Stimulated activated CD4-positive, alpha-beta T cell treated with anti-CD3 and anti-CD28 coated beads, Interleukin-4, amount 100 ng/mL, for 4 hours (primary cell): Measurements from ENCODE around the gene PSMA5.
"Not testable (repeated sequence)": the region's sequence is repeated elsewhere in the genome, so short reads cannot be mapped to it uniquely, and the experiment has no call there.

ENCODE experiments used
- DNase-seq, 2 experiments: peaks; one replicate each; pipeline ENCODE4 v3.0.0-alpha.2; 2020

Gene PSMA5

DNA sequence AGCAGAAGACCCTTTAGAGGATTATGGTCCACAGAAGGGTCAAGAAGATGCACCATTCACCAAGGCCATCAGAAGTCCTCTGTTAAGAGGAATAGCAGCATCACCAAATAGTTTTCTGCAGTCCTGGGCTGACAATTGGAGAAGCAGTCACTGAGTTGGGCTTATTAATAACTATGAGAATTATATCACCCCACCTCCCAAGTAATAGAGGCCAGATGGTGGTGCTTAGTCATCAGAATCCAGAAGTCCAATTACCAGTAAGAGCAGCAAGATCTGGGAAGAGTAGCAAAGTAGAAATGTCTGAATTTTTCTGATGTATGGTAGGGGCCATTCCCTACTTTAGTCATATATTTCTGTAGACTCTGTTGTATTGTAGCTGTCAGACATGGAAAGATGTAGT, 6.1 kb upstream of the PSMA5 start:
- DNase-seq = no peak

DNA sequence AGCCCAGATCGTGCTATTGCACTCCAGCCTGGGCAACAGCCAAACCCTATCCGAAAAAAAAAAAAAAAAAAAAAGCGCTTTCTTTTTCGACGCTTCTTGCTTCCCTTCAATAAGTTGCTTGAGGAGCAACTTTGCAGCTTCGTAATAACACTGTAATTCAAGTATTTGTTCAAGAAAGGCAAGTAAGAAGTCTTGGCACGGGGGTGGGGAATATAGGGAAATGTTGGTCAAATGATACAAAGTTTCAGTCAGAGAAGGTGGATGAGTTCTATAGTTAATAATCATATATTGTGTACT, 871 bp upstream of the PSMA5 start:
- DNase-seq = no peak

DNA sequence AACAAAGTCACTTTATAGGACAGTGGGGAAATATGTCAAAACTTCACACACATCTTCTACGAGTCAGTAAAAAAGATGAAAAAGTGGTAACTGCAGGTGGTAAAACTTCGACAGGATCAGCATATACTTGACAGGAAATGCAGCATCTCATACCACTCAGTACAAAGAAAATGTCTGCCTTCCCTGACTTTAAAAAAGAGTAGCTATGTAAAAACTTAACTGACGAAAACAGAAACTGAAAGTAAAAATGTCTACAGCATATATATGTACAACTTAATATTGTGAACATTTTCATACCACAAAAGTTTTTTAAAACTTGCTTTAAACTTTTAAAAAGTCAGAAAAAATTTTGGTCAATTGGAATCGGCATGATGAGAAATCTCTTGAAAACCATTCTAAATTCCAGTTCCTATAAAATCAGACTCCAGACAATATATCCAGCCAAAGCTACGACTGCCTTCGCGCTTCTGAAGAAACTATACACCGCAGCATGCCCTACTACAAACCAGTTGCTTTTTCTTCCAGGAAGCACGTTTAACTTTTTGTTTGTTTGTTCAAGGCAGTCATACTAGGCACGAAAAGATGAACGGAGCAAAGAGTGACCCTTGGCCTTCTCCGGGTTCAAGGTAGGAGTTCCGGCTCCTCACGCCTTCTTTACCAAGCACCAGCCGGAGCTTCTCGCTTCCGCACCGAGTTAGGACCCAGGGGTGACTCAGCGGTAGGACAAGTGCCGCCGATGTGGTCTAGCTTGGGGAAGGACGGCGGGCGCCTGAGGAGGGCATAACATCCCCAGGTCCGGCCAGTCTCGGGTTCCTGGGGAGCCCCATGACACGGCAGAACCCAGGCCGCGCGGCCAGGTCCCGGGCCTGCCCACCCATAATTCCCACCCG, 612 bp downstream of the PSMA5 start:
- peak in 1 of 2 experiments; percentile 58 for DNase-seq

DNA sequence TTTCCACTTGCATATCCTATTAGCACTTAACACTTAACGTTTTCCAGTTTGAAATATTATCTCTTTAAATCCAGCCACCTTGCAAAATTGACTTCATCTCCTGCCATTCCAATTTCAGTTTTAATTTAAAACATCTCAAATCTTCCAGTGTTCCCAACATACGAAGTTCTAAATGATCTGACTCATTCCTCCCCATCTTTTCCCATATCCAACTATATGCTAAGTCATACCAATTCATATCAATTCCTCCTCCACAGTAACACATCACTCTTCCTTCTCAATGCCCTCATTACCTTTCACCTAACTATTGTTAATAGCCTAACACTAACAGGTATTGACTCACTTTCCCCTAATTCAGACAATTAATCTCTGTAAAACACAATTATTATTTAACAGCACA, 2.8 kb downstream of the PSMA5 start:
- DNase-seq = no peak

DNA sequence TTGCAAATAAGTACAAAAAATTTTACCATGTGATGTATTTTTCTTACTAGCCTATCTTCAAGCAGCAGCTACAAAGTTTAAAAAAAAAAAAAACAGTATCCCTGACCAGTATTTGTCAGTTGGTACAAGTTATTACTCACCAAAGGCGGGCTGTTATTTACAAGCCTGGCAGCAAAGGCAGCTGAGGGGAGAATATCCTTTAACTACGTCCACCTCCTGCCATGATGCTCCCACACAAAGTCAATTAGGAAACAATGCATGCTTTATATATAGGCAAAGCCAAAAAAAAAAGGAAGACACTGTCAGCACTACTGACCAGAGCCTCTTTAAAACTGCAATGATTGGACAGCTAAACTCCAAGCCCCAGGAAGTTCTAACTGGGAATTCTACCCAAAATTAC, 13.7 kb downstream of the PSMA5 start:
- DNase-seq = no peak

DNA sequence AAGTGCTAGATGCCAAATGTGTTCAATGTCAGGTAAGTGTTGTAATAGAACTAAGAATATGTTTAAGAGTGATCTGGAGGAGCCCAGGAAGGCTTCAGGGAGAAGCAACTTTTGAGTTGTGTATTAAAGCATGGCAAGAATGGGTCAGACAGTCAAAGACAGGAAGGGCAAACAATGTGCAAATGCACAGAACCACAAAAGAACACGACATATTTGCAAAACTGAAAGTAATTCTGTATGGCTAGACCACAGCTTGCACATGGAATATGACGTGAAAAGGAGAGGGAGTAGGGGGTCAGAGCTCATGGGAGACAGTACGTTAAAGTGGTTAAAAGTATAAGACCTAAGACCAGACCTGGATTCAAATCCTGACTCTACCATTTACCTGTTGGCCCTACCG, 21.4 kb downstream of the PSMA5 start:
- DNase-seq = no peak

DNA sequence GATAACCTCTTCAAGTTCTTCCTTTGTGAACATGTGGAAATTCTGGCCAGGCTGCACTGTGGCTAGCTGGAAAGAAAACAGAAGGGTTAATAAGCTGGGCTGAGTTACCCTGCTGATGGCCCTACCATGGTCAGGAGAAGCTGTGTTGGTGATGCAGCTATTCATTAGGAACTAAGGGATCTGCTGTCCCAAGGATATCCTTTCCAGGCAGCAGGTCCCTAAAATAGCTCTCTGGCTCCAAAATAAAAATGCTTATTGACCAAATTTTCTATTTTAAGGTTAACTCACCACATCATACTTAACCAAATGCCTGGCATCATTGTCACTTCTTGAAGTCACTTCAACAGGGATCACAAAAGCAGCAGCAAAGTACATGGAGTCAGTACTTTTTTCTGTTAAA, 24.2 kb downstream of the PSMA5 start:
- DNase-seq = no peak

DNA sequence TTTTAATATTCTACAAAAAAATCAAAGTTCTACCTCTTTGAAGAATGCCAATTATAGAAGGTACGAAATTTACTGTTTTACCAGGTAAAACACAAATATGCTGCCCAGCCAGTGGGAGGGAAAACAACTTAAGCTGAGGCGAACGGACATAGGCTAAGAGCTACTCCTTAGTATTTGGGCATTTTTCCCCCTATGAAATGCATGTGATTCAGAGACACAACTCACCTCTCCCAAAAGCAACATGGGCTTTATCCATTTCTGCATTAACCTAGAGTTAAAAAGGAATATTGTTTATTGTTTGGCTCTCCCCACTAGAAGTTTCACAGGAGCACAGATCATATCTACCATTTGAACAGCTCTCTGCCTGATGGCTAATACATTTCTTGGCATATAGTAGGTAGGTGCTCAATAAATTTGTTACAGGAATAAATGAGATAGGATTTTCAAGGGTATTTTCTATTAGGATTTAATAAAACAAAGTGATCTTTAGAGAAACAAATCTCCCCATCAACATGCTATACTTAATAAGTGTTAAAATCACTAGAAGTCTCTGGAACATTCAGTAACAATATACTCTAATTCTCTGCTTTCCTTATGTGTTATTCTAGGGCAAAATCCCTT, 26.1 kb downstream of the PSMA5 start:
- no peak for DNase-seq

DNA sequence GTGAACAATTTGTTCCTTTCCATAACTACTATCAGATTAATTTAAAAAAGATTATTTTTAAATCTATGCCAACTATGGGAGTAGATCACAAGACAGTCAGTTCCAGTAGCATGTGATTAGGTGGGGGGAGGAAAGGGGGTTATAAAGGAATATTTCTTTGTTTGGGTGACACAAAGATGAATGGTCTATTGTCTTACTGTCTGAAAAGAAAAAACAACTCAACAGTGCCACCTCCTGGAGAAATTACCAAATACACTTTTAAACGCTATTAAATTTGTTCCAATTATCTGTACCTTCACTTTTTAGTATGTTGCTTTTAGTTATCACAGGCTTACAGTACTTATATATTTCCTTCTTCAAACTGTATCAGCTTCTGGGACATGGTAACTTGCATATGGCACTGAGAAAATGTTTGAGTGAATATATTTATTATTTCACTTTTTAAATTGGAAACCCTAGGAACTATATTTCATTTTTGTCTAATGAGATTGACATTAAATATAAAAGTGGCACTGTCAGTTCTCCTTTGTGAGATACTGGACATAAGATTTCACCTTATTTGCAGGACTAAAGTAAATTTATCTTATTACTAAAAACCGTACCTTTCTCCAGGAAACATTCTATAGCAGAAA, 26.8 kb downstream of the PSMA5 start:
- DNase-seq = no peak

DNA sequence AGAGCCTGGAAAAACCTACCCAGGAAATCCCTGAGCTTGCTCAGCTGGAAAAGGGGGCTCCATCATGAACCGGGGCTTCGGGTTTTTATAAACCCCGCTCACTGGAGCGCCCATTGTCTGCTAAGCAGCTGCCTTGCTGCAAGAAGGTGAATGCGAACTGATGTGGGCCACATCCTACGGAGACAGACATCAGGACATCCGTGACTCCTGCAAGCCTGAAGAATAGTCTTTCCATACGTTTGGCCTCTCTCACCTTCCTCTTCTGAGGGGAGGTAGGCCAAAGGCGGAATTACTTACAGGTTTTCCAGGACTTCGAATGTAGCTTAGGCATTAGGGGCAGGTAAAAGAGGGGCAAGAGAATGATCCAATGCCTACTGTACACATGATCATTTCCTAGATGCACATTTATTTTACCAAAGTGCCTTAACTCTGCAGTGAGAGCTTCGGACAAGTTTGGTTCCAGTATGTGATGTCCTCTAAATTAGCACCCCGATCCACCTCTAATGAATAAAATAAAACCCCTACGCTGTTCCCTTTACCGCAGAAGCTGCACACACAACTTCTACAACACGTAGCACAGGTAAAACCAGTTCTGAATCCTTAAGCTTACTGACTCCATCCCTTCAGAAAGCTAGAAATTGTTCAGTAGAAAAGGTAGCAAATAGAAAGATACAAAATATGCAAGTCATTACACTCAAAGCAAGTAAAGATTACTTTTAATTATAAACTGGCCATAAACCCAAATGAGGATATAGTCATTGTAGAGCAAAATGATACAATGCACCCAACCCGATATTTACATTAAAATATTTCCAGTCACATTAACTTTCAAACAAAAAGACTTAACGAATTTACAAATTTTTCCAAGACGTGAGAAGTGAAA, 27.7 kb downstream of the PSMA5 start:
- DNase-seq = no peak

DNA sequence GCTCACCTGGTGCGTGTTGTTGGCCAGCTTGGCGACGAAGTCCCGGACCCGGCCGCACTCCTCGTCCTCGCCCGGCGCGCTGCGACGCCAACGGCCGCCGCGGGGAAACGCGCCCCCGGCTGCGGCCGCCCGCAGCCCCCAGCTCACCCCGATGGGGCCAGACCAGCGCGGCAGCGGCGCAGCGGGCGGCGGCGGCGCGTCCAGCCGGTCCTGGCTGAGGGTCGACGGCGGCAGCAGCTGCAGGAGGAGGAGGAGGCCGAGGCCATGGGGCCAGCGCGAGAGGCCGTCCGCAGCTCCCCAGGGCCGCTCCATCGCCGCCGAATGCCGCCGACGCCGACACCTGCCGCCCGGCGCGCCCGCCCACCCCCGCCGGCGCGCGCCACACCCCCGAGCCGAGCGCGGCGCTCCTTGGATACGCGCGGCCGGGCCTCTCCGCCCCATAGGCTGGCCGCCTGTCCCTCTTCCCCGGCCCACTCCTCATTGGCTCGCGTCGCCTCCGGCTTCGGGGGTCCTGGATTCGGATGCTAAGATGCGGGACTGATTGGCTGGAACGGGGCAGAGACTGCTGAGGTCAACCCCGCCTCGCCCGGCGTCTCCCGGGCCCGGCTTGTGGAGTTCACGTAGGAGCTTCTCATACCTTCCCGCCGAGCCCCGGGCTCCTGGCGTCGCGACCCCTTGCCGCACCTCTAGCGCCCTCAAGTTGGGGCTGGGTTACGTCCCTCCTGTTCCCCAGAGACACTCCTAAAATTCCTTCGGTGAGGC, 28.5 kb downstream of the PSMA5 start, which contains the start of gene SORT1:
TSS of gene SORT1 (minus strand) at position 338 of the 762 bp plus-strand sequence. CDS start at position 312, 26 bp downstream.
- DNase-seq = peak; percentile 25 to 54

DNA sequence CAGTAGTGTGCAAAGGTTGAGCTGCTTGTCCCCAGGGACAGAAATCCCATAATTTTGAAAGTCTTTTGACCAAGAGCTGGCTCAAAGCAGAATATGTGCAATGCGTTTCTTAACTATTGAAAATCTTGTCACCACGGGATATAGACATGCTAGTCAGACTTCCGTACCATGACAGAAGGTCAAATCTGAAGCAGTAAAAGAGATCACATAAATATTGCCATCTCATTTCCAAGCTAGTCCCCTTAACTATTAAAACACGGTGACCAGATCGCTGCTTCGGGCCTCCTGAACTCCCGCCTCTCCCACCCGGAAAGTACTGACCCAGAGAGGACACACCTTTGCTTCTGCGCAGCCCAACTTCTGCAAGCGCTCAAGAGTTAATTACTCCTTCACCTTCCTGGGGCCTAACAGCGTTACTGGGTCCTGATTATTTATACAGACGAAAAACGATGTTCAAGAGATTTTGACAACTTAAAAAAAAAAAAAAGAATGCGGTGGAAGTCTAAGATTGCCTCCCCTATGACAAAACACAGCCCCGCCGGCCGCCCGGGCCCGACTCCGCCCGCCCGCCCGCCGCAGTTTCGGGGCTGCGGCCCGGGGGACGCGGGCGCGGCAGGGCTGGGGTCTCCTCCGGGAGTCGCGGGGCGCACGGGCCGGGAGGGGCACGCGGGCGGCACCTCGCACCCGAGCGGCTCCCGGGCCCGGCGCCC, 29.2 kb downstream of the PSMA5 start:
- DNase-seq = no peak

DNA sequence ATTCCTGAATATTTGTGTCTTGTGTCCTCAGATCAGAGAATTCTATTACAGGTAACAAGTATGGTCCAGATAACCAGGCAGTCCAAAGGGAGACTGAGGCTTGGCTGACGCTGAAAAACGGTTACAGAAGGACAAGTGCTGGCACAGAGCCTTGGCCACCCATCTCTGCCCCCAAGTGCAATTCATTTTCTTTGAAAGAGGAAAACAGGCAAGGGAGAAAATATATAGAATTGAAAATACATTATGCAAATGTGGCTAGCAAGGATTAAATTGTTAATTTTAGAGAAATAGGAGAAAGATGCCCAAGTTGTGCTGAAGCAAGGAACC, 29.8 kb downstream of the PSMA5 start:
- DNase-seq = no peak

DNA sequence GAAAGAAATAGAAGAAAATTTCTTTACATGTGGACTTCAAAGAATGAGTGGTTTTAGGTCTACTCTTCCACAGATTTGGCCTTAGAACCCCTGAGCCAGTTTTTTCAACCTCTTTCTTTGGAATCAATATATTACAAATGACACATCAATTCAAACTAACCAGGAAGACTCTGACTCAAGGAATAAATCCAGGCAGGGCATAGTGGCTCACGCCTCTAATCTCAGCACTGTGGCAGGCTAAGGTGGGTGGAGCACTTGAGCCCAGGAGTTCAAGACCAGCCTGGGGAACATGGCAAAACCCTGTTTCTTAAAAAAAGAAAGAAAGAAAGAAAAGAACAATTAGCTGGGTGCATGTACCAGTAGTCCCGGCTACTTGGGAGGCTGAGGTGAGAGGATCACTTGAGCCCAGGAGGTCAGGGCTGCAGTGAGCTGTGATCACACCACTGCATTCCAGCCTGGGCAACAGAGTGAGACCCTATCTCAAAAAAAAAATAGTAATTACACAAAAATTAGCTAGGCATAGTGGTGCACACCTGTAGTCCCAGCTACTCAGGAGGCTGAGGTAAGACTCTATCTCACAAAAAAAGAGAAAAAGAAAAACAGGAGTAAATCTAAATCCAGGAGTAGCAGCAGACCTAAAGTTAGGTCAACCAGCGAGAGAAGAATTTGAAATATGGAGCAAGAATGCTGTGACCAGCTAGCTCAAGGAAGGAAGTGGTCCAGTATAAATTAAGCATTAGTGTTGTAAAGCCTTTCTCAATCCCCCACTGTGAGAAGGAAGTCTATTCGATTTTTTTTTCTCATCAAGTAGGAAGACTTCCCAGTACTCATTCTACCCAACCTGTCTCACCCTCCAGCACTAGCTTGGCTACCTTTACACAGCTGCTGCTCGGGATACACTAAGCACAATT, 30.4 kb downstream of the PSMA5 start:
- no peak for DNase-seq

DNA sequence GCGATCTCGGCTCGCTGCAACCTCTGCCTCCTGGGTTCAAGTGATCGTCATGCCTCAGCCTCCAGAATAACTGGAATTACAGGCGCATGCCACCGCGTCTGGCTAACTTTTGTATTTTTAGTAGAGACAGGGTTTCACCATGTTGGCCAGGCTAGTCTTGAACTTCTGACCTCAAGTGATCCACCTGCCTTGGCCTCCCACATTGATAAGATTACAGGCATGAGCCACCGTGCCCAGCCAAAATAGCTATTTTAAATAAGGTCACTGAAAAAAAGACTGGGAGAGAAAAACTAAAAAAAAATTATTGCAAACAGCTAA, 31.0 kb downstream of the PSMA5 start:
- DNase-seq = not testable (repeated sequence)

DNA sequence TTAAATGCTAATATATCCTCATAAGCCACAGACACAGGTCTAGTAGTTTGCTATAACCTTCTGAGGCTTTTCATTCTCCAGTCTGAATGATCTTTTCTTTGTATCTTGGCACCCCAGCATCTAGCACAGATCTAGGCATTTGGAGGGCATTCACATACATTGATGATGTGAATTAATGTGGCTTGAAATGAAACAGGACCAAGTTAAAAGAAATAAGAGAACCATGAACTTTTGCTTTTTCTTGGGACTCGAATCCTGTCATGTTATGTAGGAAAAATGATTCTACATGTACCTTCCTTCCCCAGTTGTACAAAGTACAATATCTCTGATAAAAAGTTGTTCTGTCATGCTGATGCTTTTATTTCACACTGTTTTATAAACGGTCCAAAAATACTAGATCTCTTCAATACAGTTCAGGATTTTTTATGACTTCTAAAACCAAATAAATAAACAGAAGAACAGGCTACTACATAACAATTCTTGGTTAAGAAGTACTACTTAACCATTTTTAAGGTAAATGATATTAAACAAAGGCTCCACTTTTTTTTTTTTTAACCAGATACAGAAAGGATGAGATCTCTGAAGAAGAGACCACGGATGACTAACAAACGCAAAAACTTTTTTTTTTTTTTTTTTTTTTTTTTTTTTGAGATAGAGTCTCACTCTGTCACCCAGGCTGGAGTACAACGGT, 31.5 kb downstream of the PSMA5 start:
- no peak for DNase-seq

DNA sequence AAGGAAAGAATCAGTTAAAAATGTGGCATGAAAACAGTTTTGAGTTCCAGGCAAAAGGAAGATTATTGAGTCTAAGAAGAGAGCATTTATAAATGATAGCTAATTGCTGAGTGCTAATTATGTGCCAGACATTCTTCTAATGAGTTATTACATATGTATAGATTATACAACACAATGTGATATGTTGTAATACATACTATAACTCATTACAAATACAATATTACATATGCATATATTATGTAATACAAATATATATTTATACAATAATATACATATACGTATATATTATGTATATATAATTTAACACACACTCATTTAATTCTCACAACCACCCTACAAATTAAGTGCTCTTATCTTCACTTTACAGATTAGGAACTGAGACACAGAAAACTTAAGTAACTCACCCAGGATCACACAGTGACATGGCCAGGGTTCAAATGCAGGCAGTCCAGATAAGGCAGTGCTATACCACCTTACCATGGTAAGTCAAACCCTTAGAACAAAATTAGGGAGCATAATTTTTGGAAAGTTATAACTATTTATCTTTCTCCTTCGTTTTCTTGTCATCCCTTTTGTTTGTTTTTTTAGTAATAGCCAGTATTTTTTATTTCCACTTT, 32.5 kb downstream of the PSMA5 start:
- no peak for DNase-seq

DNA sequence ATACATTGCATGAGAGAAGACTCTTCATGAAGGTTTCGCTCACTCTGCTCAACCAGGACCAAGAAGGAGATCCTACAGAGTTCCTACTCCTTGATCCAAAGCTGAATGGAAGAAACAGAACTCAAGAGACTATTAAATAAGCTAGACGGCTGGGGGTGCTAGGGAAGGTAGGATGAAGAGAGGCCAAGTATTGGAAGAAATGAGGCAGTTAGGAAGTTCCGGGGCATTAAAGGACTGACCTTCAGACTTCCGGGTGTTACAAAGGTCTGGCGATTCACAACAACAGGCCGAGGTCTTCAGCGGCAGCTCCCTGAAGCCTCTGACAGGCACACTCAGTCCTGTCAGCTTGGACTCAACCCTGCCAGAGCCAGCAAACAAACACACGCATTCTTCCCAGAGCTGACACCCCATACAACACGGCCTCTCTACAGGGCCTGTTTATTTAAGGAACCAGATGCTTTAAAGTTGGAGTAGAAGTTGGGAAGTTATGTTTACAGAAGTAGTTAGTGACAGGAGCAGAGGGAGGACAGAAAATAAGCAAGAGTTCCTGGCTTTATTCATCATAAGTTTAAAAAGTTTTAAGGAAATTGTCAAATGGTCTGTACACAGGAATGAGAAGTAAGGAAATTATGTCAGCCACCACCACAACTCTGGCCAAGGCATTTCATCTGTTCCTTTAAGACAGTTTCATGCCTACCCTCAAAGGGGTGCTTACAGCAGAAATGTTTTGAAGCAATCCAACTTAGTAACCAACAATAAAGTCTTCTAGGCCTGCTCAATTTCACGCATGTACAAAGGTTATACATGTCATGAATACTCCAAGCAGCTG, 33.2 kb downstream of the PSMA5 start:
- no peak for DNase-seq
